H9 (cell line): Measurements from ENCODE around the gene BCAS1. TPM values are rescaled to one million over a fixed set of nuclear protein-coding genes. Genes with fewer than 3 reads are reported as not detected.

Experiments
- DNase-seq: peaks from one replicate; pipeline ENCODE4 v3.0.0-alpha.2; 2017
- H2AFZ ChIP-seq: one replicate; pipeline ENCODE4 v1.6.1; 2013; ENCODE audit warnings: mild to moderate bottlenecking, low read length, control low read depth, moderate library complexity
- H2AK5ac ChIP-seq: 2 replicates; pipeline ENCODE4 v1.6.1; 2013; ENCODE audit warnings: low read length, control low read depth, mixed read lengths; ENCODE audit not compliant: insufficient read length
- H2BK120ac ChIP-seq: one replicate; pipeline ENCODE4 v1.6.1; 2013; ENCODE audit warnings: low read depth, mild to moderate bottlenecking, low read length, control low read depth, inconsistent platforms; ENCODE audit not compliant: poor library complexity, severe bottlenecking
- H2BK12ac ChIP-seq: 2 replicates; pipeline ENCODE4 v1.6.1; 2013; ENCODE audit warnings: low read length, control low read depth, mixed read lengths, low read depth; ENCODE audit not compliant: insufficient read length
- H2BK15ac ChIP-seq: 2 replicates; pipeline ENCODE4 v1.6.1; 2013; ENCODE audit warnings: low read depth, low read length, control low read depth
- H2BK20ac ChIP-seq: one replicate; pipeline ENCODE4 v1.6.1; 2013; ENCODE audit warnings: low read depth, mild to moderate bottlenecking, low read length, control low read depth, inconsistent platforms; ENCODE audit not compliant: poor library complexity, severe bottlenecking
- H2BK5ac ChIP-seq: 2 replicates; pipeline ENCODE4 v1.6.1; 2013; ENCODE audit warnings: low read length, control low read depth, mixed read lengths; ENCODE audit not compliant: insufficient read length
- H3K14ac ChIP-seq: 2 replicates; pipeline ENCODE4 v1.6.1; 2013; ENCODE audit warnings: low read length, control low read depth; ENCODE audit not compliant: insufficient read depth
- H3K18ac ChIP-seq: 2 replicates; pipeline ENCODE4 v1.6.1; 2013; ENCODE audit warnings: low read depth, mild to moderate bottlenecking, mixed read lengths, low read length, control low read depth; ENCODE audit not compliant: insufficient read length
- H3K23ac ChIP-seq: 2 replicates; pipeline ENCODE4 v1.6.1; 2013; ENCODE audit warnings: low read length, control low read depth, mixed read lengths, low read depth; ENCODE audit not compliant: insufficient read length
- H3K23me2 ChIP-seq: 2 replicates; pipeline ENCODE4 v1.6.1; 2013; ENCODE audit warnings: low read depth, mild to moderate bottlenecking, mixed read lengths, low read length, control low read depth; ENCODE audit not compliant: insufficient read length, poor library complexity, severe bottlenecking
- H3K27ac ChIP-seq: 2 replicates; pipeline ENCODE4 v1.5.1; 2013; ENCODE audit warnings: low read length, control low read depth, mixed read lengths, low read depth; ENCODE audit not compliant: insufficient read length
- H3K27me3 ChIP-seq: 2 replicates; pipeline ENCODE4 v1.6.1; 2013; ENCODE audit warnings: low read length, control low read depth, inconsistent platforms; ENCODE audit not compliant: insufficient read depth
- H3K4ac ChIP-seq: 2 replicates; pipeline ENCODE4 v1.6.1; 2013; ENCODE audit warnings: low read depth, mild to moderate bottlenecking, control low read depth, inconsistent platforms, low read length, moderate library complexity
- H3K4me1 ChIP-seq: 2 replicates; pipeline ENCODE4 v1.6.1; 2013; ENCODE audit warnings: low read length, control low read depth, inconsistent platforms; ENCODE audit not compliant: insufficient read depth
- H3K4me2 ChIP-seq: 2 replicates; pipeline ENCODE4 v1.6.1; 2013; ENCODE audit warnings: low read length, control low read depth, mixed read lengths; ENCODE audit not compliant: insufficient read length, insufficient read depth
- H3K56ac ChIP-seq: 2 replicates; pipeline ENCODE4 v1.6.1; 2013; ENCODE audit warnings: low read depth, mild to moderate bottlenecking, mixed read lengths, low read length, control low read depth; ENCODE audit not compliant: insufficient read length
- H3K79me1 ChIP-seq: 2 replicates; pipeline ENCODE4 v1.6.1; 2013; ENCODE audit warnings: low read depth, mild to moderate bottlenecking, moderate library complexity, low read length, control low read depth, inconsistent platforms; ENCODE audit not compliant: insufficient read depth, poor library complexity, severe bottlenecking
- H3K79me2 ChIP-seq: 2 replicates; pipeline ENCODE4 v1.6.1; 2013; ENCODE audit warnings: low read length, control low read depth, inconsistent platforms; ENCODE audit not compliant: insufficient read depth
- H3K9ac ChIP-seq: 2 replicates; pipeline ENCODE4 v1.6.1; 2013; ENCODE audit warnings: low read length, control low read depth, mixed read lengths; ENCODE audit not compliant: insufficient read length; ENCODE audit errors: extremely low read depth
- H3K9me3 ChIP-seq: one replicate; pipeline ENCODE4 v1.6.1; 2013; ENCODE audit warnings: low read depth, low read length, inconsistent platforms; ENCODE audit not compliant: control insufficient read depth
- H3T11ph ChIP-seq: one replicate; pipeline ENCODE4 v1.6.1; 2013; ENCODE audit warnings: mild to moderate bottlenecking, low read length, control low read depth, inconsistent platforms
- H4K20me1 ChIP-seq: one replicate; pipeline ENCODE4 v1.6.1; 2013; ENCODE audit not compliant: control insufficient read depth, insufficient read length, insufficient read depth
- H4K5ac ChIP-seq: 2 replicates; pipeline ENCODE4 v1.6.1; 2013; ENCODE audit warnings: low read depth, mild to moderate bottlenecking, mixed read lengths, low read length, control low read depth; ENCODE audit not compliant: insufficient read length
- H4K8ac ChIP-seq: replicated peaks from 2 replicates; pipeline ENCODE4 v1.6.1; 2013; ENCODE audit warnings: low read length, control low read depth, mixed read lengths, low read depth; ENCODE audit not compliant: insufficient read length
- H4K91ac ChIP-seq: 2 replicates; pipeline ENCODE4 v1.6.1; 2013; ENCODE audit warnings: low read depth, mild to moderate bottlenecking, moderate library complexity, mixed read lengths, low read length, control low read depth; ENCODE audit not compliant: insufficient read length
- H3K27ac Mint-ChIP-seq, 3 experiments: 2 replicates in 2 of 3; 3 replicates in 1 of 3; pipeline ENCODE4 v1.8.0; 2020 to 2021; ENCODE audit warnings: mixed read lengths in 3 of 3, mild to moderate bottlenecking in 1 of 3, moderate library complexity in 1 of 3
- H3K27me3 Mint-ChIP-seq: 2 replicates; pipeline ENCODE4 v1.8.0; 2021; ENCODE audit warnings: low read depth, mild to moderate bottlenecking, moderate library complexity, mixed read lengths
- H3K36me3 Mint-ChIP-seq, 3 experiments: 2 replicates in 2 of 3; 3 replicates in 1 of 3; pipeline ENCODE4 v1.8.0; 2020 to 2021; ENCODE audit warnings: low read depth in 3 of 3, mixed read lengths in 3 of 3; ENCODE audit not compliant: insufficient read depth in 1 of 3
- H3K4me1 Mint-ChIP-seq, 2 experiments: 2 replicates each; pipeline ENCODE4 v1.8.0; 2020; ENCODE audit warnings: mixed read lengths in 2 of 2
- H3K4me3 Mint-ChIP-seq, 2 experiments: 2 replicates in 1 of 2; 3 replicates in 1 of 2; pipeline ENCODE4 v1.8.0; 2020 to 2021; ENCODE audit warnings: mild to moderate bottlenecking in 2 of 2, mixed read lengths in 2 of 2, moderate library complexity in 1 of 2
- H3K9me3 Mint-ChIP-seq, 2 experiments: 2 replicates in 1 of 2; 3 replicates in 1 of 2; pipeline ENCODE4 v1.8.0; 2020; ENCODE audit warnings: mild to moderate bottlenecking in 2 of 2, mixed read lengths in 2 of 2, moderate library complexity in 1 of 2
- CTCF ChIP-seq: fragments of 200-600 bp; sonication (generic); conservative IDR thresholded peaks from 3 replicates; pipeline ENCODE4 v1.8.0; 2021; ENCODE audit warnings: antibody characterized with exemption, mild to moderate bottlenecking
- WGBS: extraction: QIAGEN DNeasy Blood & Tissue Kit; methylation state at CpG from one replicate; pipeline ENCODE4 v1.1.7; 2013; ENCODE audit warnings: missing lambda C conversion rate, low lambda C conversion rate, mixed read lengths; ENCODE audit not compliant: insufficient read length; ENCODE audit errors: extremely low coverage; 5-methylcytosine and 5-hydroxymethylcytosine counted together
- total RNA-seq: library from RNA; stranded (reverse); gene quantifications from 2 replicates; pipeline ENCODE4 v1.2.1, GENCODE V29; 2021

The BCAS1 gene
- total RNA-seq, 1 experiment from 2014 or later, result 0.15 TPM

GRCh38 chr20:53922901-53923314, 147.5 kb downstream of the BCAS1 start:
- H2AFZ ChIP-seq, result no peak overlapping the region
- H3K27me3 ChIP-seq, result no peaks in the 10 kb centered on the region
- H4K91ac ChIP-seq, result no peak overlapping the region
- TF ChIP-seq CTCF, result no peak
- H3T11ph ChIP-seq, result no peak overlapping the region
- H3K4me3 Mint-ChIP-seq, result no peak overlapping the region
- peaks cover 0 to 3% of the 10 kb centered on the region in 2 experiments; a peak in 1 of 5 replicates for H3K9me3 Mint-ChIP-seq
- no peak overlapping the region for H3K56ac ChIP-seq
- no peak overlapping the region for H3K9ac ChIP-seq
- DNase-seq, result no peak
- no peaks in the 10 kb centered on the region for H3K23me2 ChIP-seq
- H3K23ac ChIP-seq, result no peak overlapping the region
- H4K8ac ChIP-seq, result no peak overlapping the region
- no peaks in the 10 kb centered on the region for H3K79me2 ChIP-seq
- H3K14ac ChIP-seq, result no peak overlapping the region
- peaks cover 41 to 47% of the 10 kb centered on the region in 2 experiments for H3K4me1 Mint-ChIP-seq
- no peak overlapping the region for H2BK12ac ChIP-seq
- no peak overlapping the region for H3K4me2 ChIP-seq
- peaks cover 11% of the 10 kb centered on the region; the same call in 1 of the 2 replicates for H3K4me1 ChIP-seq
- no CpG with 5 or more reads among the region's 4 CpGs for WGBS
- no peak overlapping the region for H2BK15ac ChIP-seq
- peak overlapping the region in 1 of 3 experiments; percentile 4; a peak in 1 of 7 replicates for H3K27ac Mint-ChIP-seq
- no peak overlapping the region for H2BK20ac ChIP-seq
- no peaks in the 10 kb centered on the region for H3K27me3 Mint-ChIP-seq
- no peak overlapping the region for H4K5ac ChIP-seq
- H2BK5ac ChIP-seq, result no peak overlapping the region
- no peak overlapping the region for H3K27ac ChIP-seq
- H2BK120ac ChIP-seq, result no peak overlapping the region
- no peaks in the 10 kb centered on the region; a peak in 1 of 7 replicates for H3K36me3 Mint-ChIP-seq
- H4K20me1 ChIP-seq, result no peaks in the 10 kb centered on the region
- no peak overlapping the region for H3K18ac ChIP-seq
- no peak overlapping the region for H2AK5ac ChIP-seq
- no peaks in the 10 kb centered on the region for H3K79me1 ChIP-seq
- H3K9me3 ChIP-seq, result no peaks in the 10 kb centered on the region
- no peak overlapping the region for H3K4ac ChIP-seq
